GM18520 (cell line): Measurements from ENCODE around the gene M1AP.

Experiments used
- ATAC-seq: cut with Tn5 transposase; IDR thresholded peaks from one replicate; pipeline ENCODE4 v1.9.1; 2021; ENCODE audit not compliant: unreplicated experiment

M1AP gene

GRCh38 chr2:74528600-74529356 is 119.4 kb downstream of the M1AP start:
- ATAC-seq, result no peak

- ATAC-seq, result no peak
Observed at GRCh38 chr2:74527741-74528140, 120.4 kb downstream of the M1AP start.

- ATAC-seq, result no peak
Observed at GRCh38 chr2:74526649-74527230, 121.4 kb downstream of the M1AP start.

GRCh38 chr2:74525717-74526648 is 122.1 kb downstream of the M1AP start, which contains the start of gene DQX1:
Gene DQX1 (minus strand): TSS chr2:74526231. CDS start chr2:74525729, 502 bp downstream.
- ATAC-seq, result no peak

GRCh38 chr2:74524955-74525716 is 123.0 kb downstream of the M1AP start:
- no peak for ATAC-seq

GRCh38 chr2:74524005-74524404 is 124.1 kb downstream of the M1AP start:
- ATAC-seq, result no peak

- no peak for ATAC-seq
Observed at GRCh38 chr2:74522516-74522915, 125.6 kb downstream of the M1AP start.

- ATAC-seq, result no peak
Observed at GRCh38 chr2:74516650-74517049, 131.5 kb downstream of the M1AP start.

GRCh38 chr2:74515981-74516633 is 132.0 kb downstream of the M1AP start:
- ATAC-seq, result no peak

GRCh38 chr2:74515271-74515980 is 132.7 kb downstream of the M1AP start:
- no peak for ATAC-seq

- no peak for ATAC-seq
Observed at GRCh38 chr2:74514368-74515270, 133.5 kb downstream of the M1AP start, which contains the start of gene TLX2. Gene TLX2 (plus strand): TSS chr2:74514450. CDS start chr2:74514807, 357 bp downstream.

GRCh38 chr2:74513605-74514367 is 134.3 kb downstream of the M1AP start:
- ATAC-seq, result no peak

GRCh38 chr2:74512744-74513604 is 135.2 kb downstream of the M1AP start:
- no peak for ATAC-seq

- no peak for ATAC-seq
Observed at GRCh38 chr2:74511104-74511989, 136.8 kb downstream of the M1AP start.

GRCh38 chr2:74510272-74510671 is 137.9 kb downstream of the M1AP start:
- ATAC-seq, result no peak
